ENCODE measurements around the gene PRR16.

PRR16 gene

DNA sequence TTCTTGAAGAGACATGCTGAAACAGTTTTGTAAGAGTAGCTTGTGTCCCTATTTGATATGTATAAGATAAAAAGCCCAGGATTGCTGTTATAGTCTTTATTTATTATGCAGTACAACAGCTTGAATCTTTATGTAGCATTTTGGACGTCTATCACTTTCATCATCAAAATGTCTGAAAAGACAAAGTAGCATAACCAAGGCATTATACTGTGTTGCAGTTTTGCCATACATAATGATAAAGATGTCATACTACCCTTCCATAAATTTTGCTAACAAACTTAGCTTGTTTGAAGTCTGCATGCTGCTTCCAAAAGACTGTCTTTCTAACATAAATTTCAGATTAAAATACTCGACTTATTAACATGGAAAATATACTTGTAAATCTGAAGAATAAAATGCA, 127.8 kb downstream of the PRR16 start:
- no peak for DNase-seq

DNA sequence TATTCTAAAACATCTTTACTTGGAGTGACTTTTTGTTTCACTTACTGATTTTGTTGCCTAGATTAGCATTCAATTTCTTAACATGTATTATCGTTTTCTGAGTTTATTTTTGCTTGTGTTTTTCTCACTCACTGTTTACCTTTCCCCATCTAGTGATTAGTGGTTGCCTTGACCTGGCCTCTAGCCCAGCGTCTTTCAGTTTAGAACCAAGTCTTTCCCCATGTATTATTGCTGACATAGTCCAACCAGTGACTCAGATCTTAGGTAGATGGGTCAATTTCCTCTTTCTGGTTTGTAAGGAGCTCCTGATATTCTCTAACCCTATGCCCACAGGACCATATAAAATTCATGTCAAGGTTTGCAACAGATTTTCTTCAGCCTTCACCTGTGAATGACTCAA, 135.5 kb downstream of the PRR16 start:
- DNase-seq = no peak

DNA sequence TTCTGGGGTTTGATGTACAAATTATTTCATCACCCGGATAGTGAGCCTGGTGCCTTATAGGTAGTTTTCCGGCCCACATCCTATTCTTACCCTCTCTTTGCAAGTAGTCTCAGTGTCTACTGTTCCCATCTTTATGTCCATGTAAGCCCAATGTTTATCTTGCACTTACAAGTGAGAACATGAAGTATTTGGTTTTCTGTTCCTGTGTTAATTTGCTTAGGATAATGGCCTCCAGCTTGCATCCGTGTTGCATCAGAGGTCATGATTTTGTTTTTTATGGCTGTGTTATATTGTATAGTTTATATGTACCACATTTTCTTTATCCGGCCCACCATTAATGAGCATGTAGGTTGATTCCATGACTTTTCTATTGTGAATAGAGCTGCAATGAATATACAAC, 136.5 kb downstream of the PRR16 start:
- DNase-seq = no peak

DNA sequence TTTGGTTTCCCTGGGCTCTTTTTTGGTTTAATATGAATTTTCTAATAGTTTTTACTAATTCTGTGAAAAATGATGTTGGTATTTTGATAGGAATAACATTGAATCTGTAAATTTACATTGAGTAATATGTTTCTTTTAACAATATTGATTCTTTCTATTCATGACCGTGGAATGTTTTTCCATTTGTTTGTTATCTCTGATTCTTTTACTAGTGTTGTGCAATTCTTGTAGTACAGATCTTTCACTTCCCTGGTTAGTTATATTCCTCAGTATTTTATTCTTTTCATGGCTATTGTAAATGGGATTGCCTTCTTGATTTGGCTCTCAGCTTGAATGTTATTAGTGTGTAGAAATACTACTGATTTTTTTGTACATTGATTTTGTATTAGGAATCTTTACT, 137.9 kb downstream of the PRR16 start:
- no peak for DNase-seq

DNA sequence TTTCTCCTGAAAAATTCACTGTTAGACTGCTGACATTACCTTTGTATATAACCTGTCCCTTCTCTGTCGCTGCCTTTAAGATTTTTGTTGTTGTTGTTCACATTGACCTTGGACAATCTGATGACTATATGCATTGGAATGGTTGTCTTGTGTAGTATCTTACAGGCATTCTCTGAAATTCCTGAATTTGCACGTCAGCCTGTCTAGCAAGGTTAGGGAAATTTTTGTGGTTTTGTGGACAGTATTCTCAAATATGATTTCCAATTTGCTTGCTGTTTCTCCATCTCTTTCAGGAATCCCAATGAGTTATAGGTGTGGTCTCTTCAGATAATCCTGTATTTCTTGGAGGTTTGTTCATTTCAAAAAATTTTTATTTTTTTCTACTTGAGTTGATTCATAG, 140.8 kb downstream of the PRR16 start:
- no peak for DNase-seq

DNA sequence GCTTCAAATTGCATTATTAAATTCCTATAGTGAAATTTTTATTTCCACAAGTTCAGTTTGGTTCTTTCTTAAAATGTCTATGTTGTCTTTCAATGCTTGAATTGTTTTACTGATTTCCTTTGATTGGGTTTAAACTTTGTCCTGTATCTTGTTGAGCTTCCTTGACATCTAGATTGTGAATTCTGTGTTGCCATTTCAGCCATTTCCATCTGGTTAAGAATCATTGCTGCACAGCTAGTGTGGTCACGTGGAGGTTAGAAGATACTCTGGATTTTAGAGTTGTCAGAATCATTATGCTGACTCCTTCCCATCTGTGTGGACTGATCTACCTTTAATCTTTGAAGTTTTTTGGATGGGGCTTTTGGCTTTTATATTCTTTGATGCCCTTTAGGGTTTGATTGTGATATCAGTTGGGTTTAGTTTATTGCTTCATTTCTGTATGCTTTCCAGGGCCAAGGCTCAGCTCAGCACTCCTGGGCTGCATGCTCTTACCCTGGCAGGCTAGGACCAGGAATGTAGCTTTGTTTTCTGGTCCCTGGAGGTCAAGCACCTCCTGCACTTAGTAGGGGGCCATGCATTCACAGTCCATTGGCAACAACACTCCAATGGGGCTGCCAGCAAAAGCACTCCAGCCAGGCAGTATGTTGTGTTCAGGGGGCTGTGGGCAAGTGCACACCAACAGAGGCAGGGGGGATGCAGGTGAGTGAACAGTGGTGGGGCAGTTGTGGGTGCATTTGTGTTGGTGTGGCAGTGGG, 141.4 kb downstream of the PRR16 start:
- no peak for DNase-seq

DNA sequence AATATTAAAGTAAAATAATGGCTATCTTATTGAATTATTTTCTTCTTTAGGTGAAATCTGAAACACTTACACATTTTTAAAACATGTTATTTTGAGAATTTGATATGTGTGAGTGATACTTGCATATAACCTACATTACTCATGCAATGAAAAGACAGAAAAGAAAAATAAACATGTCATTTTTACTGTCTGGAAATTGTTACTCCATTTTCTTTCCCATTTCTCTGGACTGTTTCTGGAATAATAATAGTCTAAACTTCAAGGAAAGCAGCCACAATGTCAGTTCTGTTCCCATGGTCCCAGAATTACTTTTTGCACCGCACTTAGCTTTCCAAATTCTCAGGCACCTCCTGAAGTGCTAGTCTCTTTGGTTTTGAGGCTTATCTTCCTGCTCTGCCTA, 145.5 kb downstream of the PRR16 start:
- DNase-seq = no peak

DNA sequence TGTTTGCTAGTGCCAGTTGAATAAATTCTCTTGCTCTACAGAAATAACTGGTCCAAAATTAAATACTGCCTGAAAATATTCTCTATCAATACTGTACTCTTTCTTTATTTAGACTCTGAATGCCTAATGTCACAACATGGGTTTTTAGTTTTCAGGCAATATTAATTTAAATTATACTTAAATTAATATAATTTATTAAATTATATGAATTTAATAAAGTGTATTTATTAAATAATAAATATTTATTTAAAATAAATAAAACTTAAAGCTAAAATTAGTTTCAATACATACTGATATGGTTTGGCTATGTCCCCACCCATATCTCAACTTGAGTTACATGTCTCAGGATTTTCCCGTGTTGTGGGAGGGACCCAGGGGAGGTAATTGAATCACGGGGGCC, 146.0 kb downstream of the PRR16 start:
- no peak for DNase-seq

DNA sequence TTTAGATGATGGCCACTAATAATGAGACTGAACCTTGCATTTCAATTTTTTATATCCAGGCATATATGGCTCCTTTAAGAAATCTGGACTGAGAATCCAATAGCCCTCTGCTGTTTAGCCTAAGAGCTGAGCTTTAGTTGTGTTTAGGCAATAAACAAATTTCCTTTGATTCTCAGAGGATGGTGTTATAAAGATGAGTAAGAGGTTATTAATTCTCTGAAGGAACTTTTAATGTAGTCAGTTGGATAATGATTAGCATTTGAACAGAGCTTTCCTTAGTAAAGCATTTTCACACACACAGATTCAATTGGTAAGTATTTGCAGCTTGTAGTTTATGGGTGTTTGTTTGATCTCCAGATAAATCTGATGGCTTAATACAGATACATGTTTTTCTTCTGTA, 149.6 kb downstream of the PRR16 start:
- no peak for DNase-seq

DNA sequence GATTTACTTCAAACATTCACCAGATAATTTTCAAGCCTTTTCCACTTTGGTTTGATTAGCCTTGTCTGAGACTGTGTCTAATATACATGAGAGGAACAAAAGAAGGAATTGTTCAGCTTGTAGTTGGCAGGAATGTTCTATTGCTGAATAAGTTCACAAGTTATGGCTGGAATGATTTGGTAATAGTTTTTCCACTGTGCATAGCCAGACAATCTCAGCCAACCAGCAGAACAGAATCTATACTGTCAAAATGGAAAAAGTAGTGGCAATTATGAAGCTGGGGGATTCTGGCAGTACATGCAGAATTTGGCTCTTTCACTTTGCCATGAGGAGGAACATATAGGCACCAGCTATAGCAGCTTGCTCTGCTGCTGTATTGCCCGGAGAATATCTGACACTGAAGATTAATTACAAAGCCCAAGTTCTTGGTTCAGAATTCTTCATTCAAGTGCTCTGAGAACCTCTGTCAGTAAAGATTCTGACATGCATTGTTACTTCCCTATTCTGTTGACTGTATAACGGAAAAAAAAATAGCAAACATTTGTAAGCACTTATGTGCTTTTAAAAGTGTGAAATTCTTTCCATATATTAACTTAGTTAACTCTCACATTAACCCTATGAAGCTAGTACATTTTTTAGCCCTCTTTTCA, 150.6 kb downstream of the PRR16 start:
- DNase-seq = no peak

DNA sequence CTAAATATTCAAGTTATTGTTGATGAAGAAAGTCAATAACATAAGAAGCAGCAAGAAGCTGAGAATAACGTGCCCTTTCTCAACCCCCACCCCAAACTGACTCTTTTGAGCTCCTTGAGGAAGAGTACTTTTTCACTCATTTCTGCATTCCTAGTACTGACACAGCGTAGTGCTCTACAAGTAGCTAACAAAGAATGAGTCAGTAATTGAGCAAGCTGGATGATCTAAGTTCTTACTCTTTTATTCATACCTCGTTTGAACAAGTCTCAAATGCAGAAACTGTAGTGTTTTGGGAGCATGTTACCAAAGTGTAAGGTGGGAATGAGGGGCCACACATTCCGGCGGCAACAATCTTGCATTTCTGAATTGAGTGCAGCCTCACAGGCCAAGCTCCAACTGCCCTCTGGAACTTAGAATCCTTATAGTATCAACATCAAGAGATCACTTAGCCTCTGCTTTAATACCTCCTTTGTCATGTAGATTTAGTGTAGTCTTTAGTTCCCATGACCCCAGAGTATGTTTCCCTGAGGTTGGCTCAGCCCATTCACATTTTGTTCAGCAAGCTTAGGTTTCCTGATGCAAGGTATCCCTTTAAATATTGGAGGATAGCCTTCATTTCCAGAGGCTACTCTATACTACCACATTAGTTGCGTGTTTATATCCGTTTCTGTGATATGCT, 152.0 kb downstream of the PRR16 start:
- no peak for DNase-seq

DNA sequence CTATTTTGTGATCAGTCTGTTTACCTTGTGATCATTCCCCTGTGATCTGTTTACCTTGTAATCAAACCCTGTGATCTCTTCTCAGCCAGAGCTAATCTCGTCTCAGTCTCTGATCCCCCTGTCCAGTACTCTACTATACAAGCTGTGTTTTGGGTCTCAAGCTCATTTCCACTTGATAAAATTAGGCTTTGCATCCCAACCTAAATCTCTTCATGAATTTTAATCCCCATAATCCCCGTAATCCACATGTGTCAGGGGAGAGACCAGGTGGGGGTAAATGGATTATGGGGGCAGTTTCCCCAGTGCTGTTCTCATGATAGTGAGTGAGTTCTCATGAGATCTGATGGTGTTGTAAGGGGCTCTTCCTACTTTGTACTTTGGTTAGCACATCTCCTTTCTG, 157.2 kb downstream of the PRR16 start:
- no peak for DNase-seq

DNA sequence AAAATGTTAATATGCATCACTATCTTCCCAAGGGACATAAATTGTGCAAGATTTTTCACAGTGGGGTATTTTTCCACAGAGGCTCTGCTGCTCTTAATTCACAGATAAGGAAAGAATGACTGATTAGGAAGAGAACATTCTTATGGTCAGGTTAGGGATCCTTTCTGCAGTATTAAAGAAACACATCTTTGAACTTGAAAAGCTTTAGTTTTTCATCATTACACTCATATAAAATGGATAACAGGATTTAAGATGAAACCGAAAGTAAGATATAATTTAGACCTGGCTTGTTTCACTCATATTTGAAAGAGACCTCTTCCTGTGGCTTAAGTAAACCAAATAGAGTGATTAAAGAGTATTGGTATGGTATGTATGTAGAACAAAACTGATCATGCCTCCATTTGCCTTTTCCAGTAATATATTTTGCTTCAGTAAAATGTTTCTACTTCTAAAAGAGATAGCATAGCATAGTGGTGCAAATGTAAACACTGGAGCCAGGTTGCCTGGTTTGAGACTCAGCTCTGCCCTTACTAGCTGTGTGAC, 160.0 kb downstream of the PRR16 start:
- DNase-seq = no peak

DNA sequence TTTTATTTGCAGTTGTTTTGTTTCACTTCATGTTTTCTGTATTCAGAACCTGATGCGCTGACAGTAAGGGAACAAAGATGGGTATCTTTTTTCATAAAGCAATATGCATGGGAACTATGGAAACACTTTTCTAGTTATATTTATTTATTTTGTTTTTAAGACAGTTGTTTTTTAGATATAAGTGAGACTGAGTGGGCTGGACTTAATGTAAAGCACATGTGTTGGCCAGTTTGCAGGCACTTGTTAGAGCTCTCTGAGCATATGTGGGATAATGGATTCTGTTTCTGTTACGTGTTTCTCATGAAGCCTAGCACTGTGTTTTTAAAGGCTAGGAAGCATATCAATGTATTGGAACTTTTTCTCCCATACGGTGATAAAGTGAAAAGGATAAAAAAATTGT, 164.1 kb downstream of the PRR16 start:
- no peak for DNase-seq

DNA sequence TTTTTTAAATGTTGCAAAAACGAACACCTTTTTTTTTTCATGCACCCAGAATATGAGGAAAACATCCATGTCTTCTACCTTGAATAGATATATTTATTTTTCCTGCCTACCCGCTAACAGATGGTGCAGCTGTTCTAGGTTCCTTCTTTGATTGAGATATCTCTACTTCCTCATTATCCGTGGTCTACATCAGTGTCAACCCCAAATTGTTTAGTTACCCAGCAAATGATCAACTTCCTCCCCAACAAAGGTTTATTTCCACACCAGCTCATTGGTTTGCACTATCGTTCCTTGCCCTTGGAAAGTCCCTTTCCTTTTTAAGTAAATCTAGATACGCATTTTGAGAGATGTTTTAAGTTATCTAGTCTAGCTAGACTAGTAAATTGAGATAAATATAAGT, 166.4 kb downstream of the PRR16 start:
- no peak for DNase-seq

DNA sequence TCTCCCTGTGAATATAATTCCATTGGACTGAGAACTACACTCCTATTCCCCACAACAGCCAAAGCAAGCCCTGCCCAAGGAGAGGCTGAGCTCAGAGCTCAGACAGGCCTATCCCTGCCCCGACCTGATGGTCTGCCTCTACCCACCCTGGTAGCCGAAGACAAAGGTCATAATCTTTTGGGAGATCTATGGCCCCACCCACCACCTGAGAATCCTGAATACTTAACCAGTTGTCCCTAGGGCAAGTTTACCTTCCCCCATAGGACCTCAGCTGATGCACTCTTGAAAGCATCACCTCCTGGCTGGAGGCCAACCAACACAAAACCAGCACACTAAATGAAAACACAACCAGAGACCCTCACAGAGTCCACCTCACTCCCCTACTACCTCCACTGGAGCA, 167.5 kb downstream of the PRR16 start:
- DNase-seq = no peak

DNA sequence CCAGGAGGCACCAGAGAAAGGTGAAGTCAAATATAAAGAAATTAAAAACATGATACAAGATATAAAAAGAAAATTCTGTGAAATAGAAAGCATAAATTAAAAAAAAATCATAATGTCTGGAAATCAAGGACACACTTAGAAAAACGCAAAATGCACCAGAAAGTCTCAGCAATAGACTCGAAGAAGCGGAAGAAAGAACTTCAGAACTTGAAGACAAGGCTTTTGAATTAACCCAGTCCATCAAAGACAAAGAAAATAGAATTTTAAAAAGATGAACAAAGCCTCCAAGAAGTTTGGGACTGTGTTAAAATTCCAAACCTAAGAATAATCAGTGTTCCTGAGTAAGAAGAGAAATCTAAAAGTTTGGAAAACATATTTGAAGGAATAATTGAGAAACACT, 168.3 kb downstream of the PRR16 start:
- no peak for DNase-seq

DNA sequence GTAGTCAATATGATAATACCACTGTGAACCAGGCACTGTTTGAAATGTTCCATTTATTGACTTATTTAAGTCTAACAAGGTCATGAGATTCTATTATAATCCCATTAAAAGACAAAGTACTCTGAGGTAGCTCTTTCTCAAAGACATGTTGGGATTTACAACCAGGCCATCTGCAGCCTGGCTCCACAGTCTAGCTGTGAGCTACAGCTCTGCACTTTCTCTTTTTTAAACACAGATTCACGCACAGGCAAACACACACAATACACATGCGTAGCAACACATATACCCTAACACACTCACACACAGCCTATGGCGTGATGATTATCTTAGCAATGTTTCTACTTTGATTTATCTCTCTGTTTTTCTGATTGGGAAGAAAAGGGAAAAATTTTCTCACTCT, 174.3 kb downstream of the PRR16 start:
- no peak for DNase-seq

DNA sequence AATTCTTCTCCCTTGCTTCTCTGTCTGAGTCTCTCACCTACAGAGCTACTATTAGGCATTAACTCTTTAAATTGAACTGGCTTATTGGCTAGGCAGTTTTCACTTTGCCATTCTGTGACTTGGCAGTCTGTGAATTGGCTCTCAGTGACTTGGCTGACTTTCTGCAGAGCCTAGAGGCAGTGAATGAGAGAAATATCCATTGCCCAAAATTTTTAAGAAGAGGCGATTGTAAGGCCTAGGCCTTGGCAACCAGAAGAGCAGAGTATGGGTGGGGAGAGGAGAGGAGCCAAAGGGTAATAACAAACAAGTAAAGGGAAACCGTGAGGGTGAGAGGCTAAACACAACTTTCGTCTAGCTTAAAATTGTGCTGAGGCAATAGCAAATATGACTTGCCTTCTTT, 176.7 kb downstream of the PRR16 start:
- no peak for DNase-seq

DNA sequence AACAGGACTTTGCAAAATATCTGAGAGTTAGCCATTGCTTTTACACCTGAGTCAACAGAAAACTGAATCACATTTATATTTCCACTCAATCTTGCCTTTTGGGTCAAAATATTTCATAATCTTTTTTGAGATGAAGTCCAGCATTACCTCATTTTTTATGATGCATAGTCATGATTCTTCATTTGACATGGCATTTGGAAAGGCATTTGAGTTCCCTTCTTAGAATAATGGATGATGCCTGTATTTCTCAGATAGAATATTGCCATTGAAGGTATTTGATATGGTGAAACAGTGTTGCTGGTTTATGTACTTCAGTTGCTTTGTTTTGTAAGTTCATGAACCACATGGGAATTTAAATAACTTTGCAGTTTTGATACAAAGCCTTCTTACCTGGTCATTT, 180.4 kb downstream of the PRR16 start:
- DNase-seq = no peak

DNA sequence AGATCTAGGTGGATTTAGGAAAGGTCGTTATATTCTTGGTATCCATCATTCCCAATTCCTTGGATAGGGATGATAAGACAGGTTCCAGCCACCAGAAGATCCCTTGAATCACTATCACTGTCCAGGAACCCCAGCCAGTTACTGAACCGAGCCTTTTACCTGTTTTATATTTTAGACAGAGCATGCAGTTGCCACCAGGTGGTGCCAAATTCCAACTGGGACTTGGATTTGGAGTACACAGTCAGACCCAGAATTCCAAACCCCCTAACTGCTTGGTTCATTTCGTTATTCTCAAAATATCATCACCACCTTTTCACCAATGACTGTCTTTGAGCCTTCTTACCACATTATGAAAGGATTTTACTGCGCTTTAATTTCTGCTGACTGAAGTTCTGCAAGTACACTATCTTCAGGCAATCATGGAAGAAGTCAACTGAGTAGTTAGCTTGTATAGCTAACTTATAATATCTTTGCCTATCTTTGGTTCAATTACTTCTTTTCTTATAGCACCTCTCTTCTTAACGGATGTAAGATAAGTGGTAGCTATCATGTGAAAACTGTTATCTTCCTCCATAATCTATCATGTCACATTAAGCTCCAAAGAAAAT, 191.8 kb downstream of the PRR16 start:
- DNase-seq = peak; percentile 1

DNA sequence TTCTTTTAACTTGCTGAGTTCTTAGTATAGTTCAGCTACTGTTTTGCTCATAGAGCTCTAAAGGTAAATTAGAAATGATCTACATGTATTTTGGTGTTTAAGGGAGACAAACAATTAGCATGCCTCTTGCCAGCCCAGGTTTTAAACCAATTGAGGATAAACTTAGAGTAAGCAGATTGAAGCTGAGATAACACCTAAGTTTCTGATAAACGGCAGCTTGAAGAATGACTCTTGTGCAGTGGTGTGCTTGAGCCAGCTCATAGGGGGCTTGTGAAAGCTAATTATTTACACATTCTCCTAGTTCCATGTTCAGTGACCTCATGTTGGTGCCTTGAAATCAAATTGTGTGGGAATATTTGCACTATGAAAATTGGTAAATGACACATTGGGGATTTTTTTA, 193.0 kb downstream of the PRR16 start:
- no peak for DNase-seq

DNA sequence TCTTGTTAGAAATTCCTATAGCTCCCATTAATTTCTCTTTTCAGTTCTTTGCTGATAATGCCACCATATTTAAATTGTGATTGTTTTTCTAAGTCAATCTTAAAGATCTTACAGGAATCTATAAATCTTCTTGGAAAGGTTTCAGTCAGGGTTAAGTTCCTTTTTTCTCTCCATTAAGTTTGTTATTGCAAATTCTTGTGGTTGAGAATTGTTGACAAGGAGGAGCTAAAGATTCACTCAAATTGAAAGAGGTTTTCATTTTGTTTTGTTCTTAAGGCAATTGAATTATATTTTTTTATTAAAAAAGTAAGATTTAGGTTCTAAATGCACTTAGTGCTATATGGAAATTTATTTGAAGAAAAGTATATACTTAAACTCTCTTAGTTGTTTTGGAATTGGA, 213.4 kb downstream of the PRR16 start:
- DNase-seq = no peak

DNA sequence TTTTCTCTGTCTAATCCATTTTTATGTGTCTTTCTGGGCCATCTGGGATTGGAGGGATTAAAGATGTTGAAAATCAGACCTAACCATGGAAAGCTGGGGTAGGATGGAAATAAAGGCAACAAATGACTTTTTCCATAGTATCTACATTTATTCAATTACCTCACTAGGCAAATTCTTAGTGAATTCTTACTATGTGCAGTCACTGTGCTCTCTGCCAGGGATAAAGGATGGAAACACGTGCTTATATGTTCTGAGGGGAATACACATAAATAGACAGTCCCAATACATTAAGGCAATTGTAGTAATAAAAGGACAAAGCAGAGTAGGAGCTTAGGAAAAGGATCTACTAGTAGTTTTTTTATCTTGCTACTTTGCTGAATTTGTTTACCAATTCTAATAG, 214.2 kb downstream of the PRR16 start:
- DNase-seq = no peak
